Measurements from ENCODE around the gene ZNF362.
"Not testable (repeated sequence)": the region's sequence is repeated elsewhere in the genome, so short reads cannot be mapped to it uniquely, and the experiment has no call there.

Gene ZNF362, protein sequence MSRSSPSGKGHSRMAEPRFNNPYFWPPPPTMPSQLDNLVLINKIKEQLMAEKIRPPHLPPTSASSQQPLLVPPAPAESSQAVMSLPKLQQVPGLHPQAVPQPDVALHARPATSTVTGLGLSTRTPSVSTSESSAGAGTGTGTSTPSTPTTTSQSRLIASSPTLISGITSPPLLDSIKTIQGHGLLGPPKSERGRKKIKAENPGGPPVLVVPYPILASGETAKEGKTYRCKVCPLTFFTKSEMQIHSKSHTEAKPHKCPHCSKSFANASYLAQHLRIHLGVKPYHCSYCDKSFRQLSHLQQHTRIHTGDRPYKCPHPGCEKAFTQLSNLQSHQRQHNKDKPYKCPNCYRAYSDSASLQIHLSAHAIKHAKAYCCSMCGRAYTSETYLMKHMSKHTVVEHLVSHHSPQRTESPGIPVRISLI

DNA sequence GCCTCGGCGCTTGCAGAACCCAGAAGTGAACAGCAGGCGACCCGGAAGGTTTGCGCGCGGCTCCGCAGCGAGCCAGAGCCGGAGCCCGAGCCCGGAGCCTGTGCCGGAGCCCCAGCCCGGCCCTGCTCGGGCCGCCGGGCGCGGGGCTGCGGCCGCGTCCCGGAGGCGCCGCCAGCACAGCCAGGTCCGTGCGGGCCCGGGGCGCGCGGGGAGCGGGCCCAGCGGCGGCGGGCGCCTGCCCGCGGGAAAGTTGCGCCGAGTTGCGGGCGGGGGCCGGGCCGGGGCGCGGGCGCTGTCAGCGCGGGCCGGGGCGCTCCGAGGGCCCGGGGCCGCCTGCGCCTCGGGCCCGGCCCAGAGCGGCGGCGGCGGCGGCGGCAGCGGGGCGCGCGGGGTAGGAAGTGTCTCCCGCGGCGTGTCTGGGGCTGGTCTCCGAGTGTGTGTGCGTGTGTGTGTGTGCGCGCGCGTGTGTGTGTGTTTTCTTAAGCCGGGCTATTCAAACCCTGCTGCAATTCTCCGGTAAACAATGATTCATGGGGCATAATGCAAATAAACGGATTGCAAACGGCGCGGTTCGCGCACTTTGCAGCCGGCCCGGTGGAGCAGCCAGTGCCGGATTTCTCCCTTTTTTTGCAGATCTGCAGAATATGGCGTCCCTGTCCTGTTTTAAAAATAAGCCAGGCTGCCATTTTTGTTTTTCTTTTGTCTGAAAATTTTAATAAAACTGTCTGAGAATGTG lies at the start of gene ZNF362:
TSS of gene ZNF362 (plus strand) at position 22 of the 736 bp plus-strand sequence. CDS start 14,083 bp downstream, outside the sequence.
- DNase-seq, result peak; percentile 69 to 79

DNA sequence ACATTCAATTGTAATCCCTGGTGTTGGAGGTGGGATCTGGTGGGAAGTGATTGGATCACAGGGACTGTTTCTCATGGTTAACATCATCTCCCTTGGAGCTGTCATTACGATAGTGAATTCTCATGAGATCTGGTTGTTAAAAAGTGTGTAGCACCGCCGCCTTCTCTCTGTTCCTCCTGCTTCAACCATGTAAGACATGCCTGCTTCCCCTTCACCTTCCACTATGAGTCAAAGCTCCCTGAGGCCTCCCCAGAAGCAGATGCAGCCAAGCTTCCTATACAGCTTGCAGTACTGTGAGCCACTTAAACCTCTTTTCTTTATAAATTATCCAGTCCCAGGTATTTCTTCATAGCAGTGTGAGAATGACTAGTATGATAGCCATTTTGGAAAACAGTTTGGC lies 44.3 kb upstream of the ZNF362 start:
- no peak for DNase-seq

DNA sequence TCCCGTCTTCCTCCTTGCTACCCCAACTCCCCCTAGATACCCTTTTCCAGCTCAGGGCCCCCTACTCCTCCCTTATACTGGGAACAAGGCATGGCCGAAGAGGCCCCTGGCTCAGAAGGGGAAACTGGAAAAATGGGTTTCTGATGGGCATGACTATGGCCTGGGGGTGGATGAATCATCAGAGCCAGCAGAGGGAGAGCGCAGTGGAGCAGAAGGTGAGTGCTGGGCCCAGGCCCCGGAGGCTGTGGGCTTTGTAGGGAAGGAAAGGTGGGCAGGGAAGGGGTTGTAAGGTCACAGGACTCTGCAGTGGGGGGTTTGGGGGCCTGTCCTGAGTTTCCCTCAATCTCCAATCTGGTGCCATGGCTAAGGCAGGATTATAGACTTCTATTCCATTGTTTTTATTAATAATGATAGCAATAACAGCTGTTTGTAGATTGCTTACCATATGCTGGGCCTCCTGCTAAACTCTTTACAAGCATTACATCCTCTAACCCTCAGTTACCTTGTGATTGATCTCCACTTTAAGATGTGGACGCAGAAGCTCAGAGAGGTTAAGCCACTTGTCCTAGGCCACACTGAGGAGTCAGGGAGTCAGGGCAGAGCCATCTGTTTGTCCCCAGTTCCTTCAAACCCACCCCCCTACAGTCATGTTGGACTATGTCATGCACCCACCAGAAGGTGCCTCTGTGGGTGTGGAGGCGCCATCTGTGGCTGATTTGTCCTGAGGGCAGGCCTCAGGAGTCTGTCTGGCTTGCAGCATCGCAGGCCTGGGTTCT lies 36.2 kb upstream of the ZNF362 start:
- no peak for DNase-seq

DNA sequence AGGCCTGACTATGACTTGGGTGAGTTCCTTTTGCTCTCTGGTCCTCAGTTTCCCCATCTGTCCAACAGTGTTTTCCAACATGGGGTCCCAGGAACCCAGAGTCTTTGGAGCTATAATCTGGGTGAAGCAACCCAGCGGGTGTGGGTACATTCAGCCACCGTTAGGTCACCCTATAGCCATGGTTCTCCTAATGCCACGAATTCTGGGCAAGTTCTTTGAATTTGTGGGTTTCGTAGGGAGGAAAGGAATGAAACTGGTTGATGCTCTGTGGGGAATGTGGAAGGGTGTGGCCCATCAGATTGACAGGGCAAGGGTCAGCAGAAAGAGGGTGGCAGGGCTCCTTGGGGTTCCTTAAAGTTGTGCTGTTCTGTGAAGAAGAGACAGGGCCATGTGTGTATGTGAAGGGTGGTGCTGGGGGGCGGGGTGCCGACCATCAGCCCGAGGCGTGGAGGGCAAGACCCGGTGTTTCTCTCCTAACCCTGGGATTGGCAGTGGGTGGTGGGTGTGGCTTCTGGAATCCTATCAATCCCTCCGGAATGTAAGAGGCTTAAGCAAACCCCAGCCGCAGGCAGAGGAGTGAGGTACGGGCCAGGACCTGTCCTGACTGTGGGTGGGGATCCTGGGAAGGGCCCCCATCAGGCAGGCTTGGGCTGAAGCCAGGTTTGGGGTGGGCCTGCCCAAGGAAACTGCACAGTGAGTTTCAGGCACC lies 35.5 kb upstream of the ZNF362 start:
- no peak for DNase-seq

DNA sequence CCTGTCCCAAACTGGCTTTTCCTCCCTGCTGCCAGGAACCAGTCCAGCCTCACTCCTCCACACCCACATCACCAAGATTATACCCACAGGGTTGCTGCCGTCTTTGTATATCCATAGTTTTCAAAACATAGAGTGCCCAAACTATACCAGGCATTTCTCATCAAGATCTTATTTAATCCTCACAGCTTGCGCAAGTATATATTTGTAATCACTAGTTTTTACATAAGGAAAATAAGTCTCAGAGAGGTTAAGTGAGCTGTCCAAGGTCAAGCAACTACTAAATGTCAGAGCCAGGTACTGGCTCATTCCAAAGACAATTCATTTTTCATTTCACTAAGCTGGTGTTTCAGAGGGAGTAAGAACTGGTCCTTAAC lies 34.9 kb upstream of the ZNF362 start:
- no peak for DNase-seq

DNA sequence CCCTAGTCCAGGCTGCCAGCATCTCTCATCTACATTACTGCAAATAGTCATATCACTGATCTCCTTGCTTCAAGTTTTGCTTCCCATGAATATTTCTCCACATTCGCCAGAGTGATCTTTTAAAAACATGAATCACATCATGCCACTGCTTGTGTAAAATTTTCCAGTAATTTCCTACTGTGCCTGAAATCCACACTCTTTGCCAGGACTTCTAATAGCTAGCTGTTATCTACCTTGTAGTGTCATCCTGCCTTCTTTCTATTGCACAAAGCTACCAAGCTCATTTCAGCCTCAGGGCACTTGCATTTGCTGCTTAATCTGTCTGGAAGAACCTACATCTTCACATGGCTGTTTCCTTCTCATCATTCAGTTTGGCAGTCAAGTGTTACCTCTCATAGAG lies 33.9 kb upstream of the ZNF362 start:
- no peak for DNase-seq

DNA sequence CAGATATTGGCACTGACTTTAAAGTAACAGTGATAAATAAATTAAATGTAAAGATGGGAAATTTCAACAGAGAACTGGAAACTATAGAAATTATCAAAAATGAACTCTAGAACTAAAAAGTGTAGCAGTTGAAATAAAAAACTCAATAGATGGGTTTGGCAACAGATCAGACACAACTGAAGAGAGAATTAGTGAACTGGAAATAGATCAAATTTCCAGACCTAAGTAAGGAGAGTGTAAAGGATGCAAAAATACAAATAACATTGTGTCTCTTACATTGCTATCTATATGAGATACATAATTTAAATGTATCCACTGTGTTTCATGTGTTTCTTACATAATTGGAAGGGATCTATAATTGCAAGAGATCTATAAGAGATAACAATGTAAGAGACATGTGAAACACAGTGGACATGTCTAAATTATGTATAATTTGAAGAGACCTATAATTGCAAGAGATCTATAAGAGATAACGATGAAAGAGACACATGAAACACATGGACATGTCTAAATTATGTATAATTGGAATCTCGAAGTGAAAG lies 32.1 kb upstream of the ZNF362 start:
- no peak for DNase-seq

DNA sequence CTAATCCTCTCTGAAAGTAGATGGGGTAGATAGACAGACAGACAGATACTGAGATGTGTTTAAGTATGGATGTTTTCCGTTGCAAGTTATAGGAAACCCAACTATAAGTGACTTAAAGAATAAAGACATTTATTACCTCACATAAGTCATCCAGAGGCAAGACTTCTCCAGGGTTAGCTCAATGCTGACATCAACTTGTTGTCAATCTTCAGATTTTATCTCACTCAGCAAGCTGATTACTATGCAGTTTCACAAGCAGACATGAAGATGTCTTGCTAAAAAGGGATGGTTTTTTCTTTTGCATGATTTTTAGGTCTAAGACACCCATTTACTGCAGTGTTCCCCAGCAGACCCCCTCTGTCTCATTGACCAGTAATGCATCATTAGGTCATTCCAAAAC lies 30.7 kb upstream of the ZNF362 start:
- no peak for DNase-seq

DNA sequence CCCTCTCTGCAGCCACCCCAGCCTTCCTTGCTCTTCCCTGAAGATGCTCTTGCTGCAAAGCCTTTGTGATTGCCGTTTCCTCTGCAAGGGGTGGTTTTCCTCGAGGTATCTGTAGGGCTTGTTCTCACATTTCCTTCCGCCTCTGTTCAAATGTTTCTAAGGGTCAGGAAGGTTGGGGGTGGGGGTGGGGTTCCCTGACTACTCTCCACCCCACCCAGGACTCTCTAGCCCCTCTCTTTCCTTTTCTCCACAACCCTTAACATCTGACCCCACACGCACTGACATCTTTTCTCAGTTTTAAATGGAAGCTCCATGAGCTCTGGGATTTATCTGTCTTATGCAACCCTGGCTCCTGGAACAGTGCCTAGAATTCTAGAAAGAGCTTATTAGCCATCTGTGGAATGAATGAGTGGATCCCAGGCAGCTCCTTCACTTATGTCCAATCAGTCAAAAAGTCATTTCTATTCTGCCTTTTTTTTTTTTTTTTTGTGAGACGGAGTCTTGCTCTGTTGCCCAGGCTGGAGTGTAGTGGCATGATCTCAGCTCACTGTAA lies 27.3 kb upstream of the ZNF362 start:
- DNase-seq, result no peak

DNA sequence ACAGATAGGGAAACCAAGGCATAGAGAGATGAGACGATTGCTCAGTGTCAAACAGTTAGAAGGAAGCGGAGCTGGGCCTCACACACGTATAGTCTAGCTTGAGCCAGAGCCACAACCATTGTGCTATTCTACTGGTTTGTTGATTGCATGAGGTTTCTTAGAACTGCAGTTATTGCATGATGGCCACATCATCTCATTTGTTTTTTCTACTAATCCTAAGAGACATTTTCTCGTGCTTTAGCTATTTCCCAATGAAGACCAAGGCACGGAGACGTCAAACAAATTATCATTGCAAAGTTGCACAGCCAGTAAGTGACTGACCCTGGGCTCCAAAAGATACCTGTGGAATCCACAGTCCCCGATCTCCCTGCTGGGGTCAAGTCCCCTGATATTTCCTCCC lies 25.1 kb upstream of the ZNF362 start:
- no peak for DNase-seq

DNA sequence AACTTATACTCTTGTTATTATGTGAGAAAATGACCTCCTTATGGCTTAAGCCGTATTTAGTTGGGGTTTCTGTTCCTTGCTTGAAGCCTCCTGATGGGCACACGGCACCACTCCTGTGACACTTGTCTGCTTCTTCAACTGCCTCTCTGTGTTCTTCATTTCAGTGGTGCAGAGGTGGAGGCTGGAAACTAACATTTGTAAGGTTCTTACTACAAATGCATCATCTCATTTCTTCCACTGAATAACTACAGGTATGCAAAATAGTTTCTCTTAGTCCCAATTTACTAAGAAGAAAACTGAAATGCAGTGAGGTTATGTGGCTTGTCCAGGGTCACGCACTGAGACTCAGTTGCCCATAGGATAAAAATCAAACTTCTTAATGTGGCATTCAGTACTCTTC lies 23.6 kb upstream of the ZNF362 start:
- no peak for DNase-seq

DNA sequence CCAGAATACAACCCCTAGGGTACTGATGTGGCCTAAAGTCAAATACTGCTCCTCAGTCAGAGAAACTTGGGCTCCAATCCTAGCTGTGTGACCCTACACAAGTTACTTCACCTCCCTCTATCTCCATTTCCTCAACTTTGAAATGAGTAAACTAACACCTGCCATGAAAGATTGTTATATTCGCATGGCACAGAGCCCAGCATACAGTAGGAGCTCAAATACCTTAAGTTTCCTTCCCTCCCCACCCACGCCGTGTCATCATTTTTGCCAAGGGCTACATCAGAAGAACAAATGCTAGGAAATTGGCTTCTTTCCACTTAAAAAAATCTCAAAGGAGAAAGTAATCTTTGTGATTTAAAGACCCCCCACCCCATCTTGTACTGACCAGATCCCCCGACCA lies 22.2 kb upstream of the ZNF362 start:
- no peak for DNase-seq

DNA sequence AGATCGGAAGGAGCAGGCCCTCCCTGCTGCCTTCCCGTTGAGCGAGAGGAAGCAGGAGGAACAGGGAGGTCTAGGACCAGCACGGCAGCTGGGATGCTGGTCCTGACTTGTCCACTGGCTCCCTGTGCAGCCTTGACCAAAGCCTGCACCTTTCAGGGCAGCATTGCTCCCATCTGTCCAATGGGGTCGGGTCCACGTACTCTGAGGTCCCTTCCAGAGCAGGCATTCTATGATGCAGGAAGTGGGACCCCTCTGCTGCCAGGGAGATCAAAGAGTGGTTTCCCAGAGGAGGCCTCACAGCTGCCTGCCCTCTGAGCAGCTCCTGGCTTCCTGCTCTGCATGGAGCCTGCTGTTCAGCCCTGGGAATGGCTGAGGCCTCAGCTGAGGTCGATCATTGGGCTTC lies 21.7 kb upstream of the ZNF362 start:
- no peak for DNase-seq

DNA sequence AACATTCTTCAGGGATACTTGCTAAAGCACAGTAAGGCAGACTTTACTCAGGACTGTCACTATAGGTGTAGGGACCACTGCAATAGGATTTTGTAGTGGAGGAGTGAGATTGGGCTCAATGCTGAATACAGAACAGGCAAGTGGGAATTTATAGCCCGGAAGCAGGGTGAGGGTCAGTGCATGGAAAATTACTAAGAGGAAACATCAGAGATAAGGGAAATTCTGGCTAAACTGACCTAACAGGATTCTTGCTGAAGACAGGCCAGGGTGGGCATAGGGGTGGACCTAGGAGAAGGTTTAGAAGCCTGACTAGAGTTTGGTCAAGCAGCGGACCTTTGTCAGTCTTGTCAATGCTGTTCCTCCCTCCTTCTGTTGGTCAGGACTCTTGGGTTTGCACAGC lies 20.8 kb upstream of the ZNF362 start:
- DNase-seq, result no peak

DNA sequence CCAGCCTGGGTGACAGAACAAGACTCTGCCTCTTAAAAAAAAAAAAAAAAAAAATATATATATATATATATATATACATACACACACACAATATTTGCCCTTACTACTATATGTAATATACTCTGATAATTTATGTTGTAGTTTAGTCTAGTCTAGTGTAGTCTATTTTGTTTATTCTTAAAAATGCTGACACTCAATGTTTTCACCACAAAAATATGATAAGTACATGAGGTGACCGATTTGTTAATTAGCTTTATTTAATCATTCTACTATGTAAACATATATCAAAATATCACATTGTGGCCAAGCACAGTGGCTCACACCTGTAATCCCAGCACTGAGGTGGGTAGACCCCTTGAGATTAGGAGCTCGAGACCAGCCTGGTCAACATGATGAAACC lies 19.8 kb upstream of the ZNF362 start:
- no peak for DNase-seq

DNA sequence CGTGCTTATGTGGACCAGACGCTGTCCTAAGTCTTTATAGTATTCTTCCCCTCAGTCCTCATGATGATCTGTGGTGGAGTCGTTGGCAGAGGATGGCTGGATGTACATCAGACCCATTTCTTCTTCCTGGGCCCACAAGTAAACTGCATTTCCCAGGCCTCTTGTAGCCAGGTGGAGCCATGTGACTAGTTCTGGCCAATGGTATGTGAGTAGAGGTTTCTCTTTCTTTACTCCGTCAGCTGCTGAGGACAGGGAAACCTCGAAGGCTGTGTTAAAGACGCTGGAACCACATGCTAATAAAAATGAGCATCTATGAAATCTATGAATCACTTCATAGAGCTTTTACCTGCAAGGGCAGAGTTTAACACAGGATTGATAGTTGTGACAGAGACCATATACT lies 18.7 kb upstream of the ZNF362 start:
- DNase-seq, result no peak

DNA sequence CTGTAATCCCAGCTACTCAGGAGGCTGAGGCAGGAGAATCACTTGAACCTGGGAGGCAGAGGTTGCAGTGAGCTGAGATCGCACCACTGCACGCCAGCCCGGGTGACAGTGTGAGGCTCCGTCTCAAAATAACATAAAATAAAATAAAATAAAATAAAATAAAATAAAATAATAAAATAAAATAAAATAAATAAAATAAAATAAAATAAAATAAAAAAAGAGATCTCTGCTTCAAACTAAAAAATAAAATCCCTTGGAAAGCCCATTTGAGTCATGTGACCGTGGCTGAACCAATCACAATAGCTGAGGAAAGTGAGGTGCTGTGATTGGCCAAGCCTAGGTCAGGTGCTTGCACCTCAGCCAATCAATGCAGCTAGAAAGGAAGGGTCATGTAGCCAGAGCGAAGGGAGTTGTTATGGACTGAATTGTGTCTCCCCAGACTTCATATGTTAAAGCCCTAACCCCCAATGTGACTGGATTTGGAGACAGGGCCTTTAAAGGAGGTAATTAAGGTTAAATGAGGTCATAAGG lies 18.0 kb upstream of the ZNF362 start:
- DNase-seq, result not testable (repeated sequence)

DNA sequence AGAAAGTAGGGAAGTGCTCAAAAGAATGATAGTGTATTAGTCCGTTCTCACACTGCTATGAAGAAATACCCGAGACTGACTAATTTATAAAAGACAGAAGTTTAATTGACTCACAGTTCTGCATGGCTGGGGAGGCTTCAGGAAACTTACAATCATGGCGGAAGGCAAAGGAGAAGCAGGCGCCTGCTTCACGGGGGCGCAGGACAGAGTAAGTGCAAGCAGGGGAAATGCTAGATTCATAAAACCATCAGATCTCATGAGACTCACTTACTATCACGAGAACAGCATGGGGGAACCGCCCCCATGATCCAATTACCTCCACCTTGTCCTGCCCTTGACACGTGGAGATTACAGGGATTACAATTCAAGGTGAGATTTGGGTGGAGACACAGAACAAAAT lies 16.9 kb upstream of the ZNF362 start:
- not testable (repeated sequence) for DNase-seq

DNA sequence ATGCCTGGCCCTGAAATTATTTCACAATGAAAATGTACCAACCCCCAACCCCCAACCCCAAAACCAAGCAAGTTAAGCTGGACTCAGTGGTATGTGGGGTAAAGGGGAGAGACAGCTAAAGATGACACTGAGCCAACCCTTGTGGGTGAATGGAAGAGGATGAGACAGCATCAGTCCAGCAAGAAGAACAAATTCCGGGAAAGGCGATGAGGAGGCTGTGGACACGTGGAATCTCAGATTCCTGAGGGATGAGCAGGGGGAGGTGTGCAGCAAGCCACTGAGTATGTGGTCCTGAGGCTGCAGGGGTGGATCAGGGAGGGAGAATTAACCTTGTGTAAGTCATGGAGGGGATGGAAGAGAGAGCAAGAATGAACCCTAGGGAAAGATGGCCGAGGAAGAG lies 14.4 kb upstream of the ZNF362 start:
- DNase-seq, result no peak

DNA sequence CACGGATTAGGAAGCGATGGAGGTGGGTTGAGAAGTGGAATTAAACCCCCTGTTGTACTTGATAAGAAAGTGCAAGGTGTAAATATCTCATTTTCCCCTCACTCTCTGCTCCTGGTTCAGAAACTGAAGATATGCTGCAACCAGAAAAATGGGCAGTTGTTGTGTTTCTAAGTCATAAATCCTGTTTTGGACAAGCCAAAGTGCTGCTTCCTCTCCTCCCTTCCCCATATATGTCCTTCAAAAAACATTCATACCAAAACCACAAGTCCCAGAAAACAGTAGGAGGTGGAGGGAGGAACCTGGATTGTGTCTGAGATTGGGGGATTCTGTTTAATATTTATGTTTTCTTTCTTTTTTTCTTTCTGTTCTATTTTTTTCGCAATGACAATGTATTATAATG lies 13.6 kb upstream of the ZNF362 start:
- no peak for DNase-seq

DNA sequence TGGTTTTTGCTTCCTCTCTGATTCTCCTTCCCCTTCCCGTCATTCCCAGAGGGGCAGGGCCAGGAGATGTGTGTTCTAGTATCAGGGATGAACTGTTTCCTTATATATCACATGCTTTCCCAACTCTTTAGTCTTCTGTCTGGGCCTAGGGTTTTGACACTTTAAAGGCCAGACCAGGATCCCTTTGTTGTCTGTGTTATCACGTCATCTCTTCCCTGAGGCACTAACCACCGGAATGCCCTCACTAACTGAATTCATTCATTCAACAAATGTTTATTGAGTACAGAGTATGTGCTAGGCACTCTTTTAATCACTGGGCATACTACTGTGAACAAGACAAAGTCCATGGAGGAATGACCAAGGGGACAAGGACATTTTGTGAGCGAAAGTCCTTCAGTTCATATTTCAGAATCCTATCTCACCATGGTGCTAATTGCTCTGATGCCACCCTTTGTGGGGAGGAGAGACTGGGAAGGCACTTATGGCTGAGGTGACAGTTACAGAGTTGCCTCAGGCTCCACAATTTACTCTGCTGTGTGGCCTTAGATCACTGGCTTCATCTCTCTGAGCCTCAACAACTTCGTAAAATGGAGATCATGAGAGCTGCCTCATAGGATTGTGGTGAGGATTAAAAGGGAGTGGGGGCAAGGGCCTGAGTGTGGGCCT lies 12.0 kb upstream of the ZNF362 start:
- no peak for DNase-seq

DNA sequence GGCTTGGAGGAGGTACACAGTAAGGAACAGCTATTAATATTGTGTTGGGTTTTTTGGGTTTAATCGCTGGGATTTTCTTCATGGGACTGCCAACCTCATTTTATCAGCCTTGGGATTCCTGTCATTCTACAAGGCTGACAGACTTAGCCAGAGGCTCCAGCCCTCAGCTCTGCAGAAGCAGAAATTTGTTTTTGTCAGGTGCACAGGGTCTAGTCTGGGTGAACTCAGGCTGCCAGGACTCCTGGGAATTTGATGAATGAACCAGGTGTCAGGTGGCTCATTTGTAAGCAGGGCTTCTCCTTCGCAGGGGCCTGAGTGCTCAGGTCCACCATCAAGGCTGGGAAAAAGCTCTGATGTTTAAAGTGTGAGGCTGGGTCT lies 11.5 kb upstream of the ZNF362 start:
- DNase-seq, result no peak
